GM20000 (cell line): ENCODE measurements around the gene EFEMP1.
A peak's percentile ranks its signal among the peaks of the same experiment; 100 is the strongest.

ENCODE experiments used
- DNase-seq: peaks from one replicate; pipeline ENCODE4 v3.0.0; 2012; ENCODE audit warnings: low spot score
- TF ChIP-seq, protein P1 (sequence below): IDR thresholded peaks from 2 replicates; pipeline ENCODE4 v1.5.1; 2012; ENCODE audit warnings: mild to moderate bottlenecking, control low read depth; ENCODE audit errors: extremely low read depth, missing control alignments

EFEMP1 gene

GRCh38 chr2:55962915-55963314, 39.3 kb upstream of the EFEMP1 start:
- DNase-seq = no peak
- TF ChIP-seq, protein P1, sequence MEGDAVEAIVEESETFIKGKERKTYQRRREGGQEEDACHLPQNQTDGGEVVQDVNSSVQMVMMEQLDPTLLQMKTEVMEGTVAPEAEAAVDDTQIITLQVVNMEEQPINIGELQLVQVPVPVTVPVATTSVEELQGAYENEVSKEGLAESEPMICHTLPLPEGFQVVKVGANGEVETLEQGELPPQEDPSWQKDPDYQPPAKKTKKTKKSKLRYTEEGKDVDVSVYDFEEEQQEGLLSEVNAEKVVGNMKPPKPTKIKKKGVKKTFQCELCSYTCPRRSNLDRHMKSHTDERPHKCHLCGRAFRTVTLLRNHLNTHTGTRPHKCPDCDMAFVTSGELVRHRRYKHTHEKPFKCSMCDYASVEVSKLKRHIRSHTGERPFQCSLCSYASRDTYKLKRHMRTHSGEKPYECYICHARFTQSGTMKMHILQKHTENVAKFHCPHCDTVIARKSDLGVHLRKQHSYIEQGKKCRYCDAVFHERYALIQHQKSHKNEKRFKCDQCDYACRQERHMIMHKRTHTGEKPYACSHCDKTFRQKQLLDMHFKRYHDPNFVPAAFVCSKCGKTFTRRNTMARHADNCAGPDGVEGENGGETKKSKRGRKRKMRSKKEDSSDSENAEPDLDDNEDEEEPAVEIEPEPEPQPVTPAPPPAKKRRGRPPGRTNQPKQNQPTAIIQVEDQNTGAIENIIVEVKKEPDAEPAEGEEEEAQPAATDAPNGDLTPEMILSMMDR = no peak

GRCh38 chr2:55961318-55961911, 37.8 kb upstream of the EFEMP1 start:
- peak; percentile 39 for DNase-seq
- TF ChIP-seq, protein P1 = no peak

DNA sequence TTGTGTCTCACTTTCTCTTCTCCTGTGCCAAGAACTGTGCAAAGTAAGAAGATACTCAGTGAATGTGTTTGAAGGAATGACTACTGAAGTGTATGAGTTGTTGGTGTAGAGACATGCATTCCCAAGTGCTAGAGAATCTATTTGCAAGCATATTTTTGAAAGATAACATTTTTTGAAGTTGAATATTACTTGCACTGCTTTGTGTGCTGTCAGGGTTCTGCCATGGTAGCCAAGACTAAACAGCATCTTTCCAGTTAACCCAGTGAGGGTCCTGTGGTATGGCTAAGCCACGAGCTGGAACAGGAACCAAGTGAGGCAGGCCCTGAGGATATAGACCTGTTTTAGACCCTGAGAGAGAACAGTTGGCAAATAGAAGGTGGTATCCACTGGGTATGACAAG, 35.2 kb upstream of the EFEMP1 start:
- TF ChIP-seq, protein P1 = no peak
- no peak for DNase-seq

DNA sequence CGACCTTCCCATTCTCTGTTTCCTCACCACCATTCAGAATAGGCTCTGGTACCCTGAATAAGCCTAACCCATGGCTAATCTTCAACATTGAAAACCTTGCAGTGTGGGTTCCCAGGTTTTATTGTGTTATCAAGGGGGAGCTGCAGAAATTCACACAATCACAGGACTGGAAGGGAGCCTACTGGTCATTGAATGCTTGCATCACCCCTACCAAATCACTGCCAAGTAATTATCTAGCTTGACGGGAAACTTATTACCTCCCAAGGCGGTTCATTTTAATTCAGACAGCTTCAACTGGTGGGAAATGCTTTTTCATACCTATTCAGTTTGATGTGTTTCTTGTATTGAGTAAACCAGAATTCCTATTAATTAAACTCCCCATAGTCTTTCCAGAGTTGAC, 33.6 kb upstream of the EFEMP1 start:
- DNase-seq = no peak

GRCh38 chr2:55954306-55955035, 30.9 kb upstream of the EFEMP1 start:
- TF ChIP-seq, protein P1 = no peak
- DNase-seq = no peak

More for the DNA sequence above, 33.6 kb upstream of the EFEMP1 start:
- TF ChIP-seq, protein P1 = no peak

GRCh38 chr2:55952415-55952814, 28.8 kb upstream of the EFEMP1 start:
- DNase-seq = no peak
- TF ChIP-seq, protein P1 = no peak

DNA sequence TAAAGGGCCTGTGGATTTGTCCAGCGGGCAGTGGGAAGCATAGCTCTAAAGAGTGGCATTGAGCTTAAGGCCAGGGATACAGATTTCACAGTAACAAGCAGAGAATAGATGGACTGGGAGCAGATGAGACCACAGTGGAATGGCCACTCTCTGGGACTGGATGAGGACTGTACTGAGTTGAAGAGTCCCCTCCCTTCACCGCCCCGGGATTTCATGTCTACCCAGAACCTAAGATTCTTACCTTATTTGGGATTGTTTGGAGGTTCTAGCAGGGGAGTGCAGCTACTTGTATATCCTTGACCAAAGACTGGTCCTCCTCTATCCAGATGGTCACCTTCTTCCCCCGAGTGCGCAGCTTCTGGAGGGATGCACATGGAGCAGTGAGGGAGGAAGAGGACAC, 28.0 kb upstream of the EFEMP1 start:
- TF ChIP-seq, protein P1 = no peak
- DNase-seq = no peak
